IMR-90 (cell line): ENCODE results near the gene NAPEPLD. TPM values are rescaled to one million over a fixed set of nuclear protein-coding genes. Genes with fewer than 3 reads are reported as not detected.
"Not testable (repeated sequence)": the region's sequence is repeated elsewhere in the genome, so short reads cannot be mapped to it uniquely, and the experiment has no call there.

Source experiments
- ATAC-seq: fragments of 200-7000 bp; cut with Tn5 transposase; 2 replicates; pipeline ENCODE4 v1.9.1; 2020; ENCODE audit warnings: low read depth, mild to moderate bottlenecking, moderate library complexity
- BruUV-seq: library from RNA; stranded (reverse); fragments of 400-500 nt; replicated peaks from 2 replicates; lab custom pipeline; 2021; lab: Mats Ljungman, UMichigan
- CTCF ChIA-PET: fragments of 300-600 bp; formaldehyde crosslinking; extraction: SDS; loops from one replicate; lab custom pipeline; 2021; ENCODE audit warnings: antibody characterized with exemption; lab: Yijun Ruan, JAX
- POLR2A ChIA-PET: fragments of 300-600 bp; sonication (Branson Sonifier 250); formaldehyde crosslinking; loops from one replicate; lab custom pipeline; 2022; ENCODE audit warnings: antibody characterized with exemption; ENCODE audit not compliant: unreplicated experiment; lab: Charles Lee
- DNase-seq: peaks from one replicate; pipeline ENCODE4 v3.0.0; 2013
- H2AFZ ChIP-seq: replicated peaks from 2 replicates; pipeline ENCODE3; 2013; ENCODE audit warnings: low read length, mild to moderate bottlenecking; ENCODE audit not compliant: poor library complexity
- H2AK5ac ChIP-seq: 2 replicates; pipeline ENCODE4 v1.6.1; 2013; ENCODE audit warnings: low read depth, low read length, inconsistent platforms
- H2AK9ac ChIP-seq: replicated peaks from 2 replicates; pipeline ENCODE3; 2013; ENCODE audit warnings: mild to moderate bottlenecking, low read depth, low read length, moderate library complexity; ENCODE audit not compliant: poor library complexity
- H2BK120ac ChIP-seq: 2 replicates; pipeline ENCODE4 v1.6.1; 2013; ENCODE audit warnings: low read depth, low read length, inconsistent platforms
- H2BK15ac ChIP-seq: 3 replicates; pipeline ENCODE4 v1.6.1; 2013; ENCODE audit warnings: low read depth, low read length, inconsistent platforms
- H2BK20ac ChIP-seq: 2 replicates; pipeline ENCODE4 v1.6.1; 2013; ENCODE audit warnings: low read depth, mild to moderate bottlenecking, inconsistent platforms, low read length, moderate library complexity
- H2BK5ac ChIP-seq: 2 replicates; pipeline ENCODE4 v1.6.1; 2013; ENCODE audit warnings: mild to moderate bottlenecking, low read depth, low read length, inconsistent platforms; ENCODE audit not compliant: poor library complexity, severe bottlenecking
- H3K14ac ChIP-seq: replicated peaks from 2 replicates; pipeline ENCODE4 v1.6.1; 2013; ENCODE audit warnings: low read depth, low read length, inconsistent platforms
- H3K18ac ChIP-seq: 2 replicates; pipeline ENCODE4 v1.6.1; 2013; ENCODE audit warnings: low read depth, low read length, control low read depth
- H3K23ac ChIP-seq: 2 replicates; pipeline ENCODE4 v1.6.1; 2013; ENCODE audit warnings: low read depth, low read length, inconsistent platforms
- H3K27ac ChIP-seq: 2 replicates; pipeline ENCODE4 v1.5.1; 2013; ENCODE audit warnings: mild to moderate bottlenecking, control low read depth, low read length; ENCODE audit not compliant: insufficient read depth
- H3K27me3 ChIP-seq: 2 replicates; pipeline ENCODE4 v1.6.1; 2013; ENCODE audit warnings: low read length; ENCODE audit not compliant: control insufficient read depth, insufficient read depth
- H3K36me3 ChIP-seq: 2 replicates; pipeline ENCODE4 v1.6.1; 2013; ENCODE audit warnings: low read length, mixed read lengths; ENCODE audit not compliant: control insufficient read depth, insufficient read depth
- H3K4ac ChIP-seq: 2 replicates; pipeline ENCODE4 v1.6.1; 2013; ENCODE audit warnings: low read depth, low read length, inconsistent platforms
- H3K4me1 ChIP-seq: 2 replicates; pipeline ENCODE4 v1.6.1; 2013; ENCODE audit warnings: low read length, mixed read lengths; ENCODE audit not compliant: control insufficient read depth, insufficient read depth
- H3K4me2 ChIP-seq: 2 replicates; pipeline ENCODE4 v1.6.1; 2013; ENCODE audit warnings: low read depth, mild to moderate bottlenecking, control low read depth, low read length, moderate library complexity
- H3K4me3 ChIP-seq: 2 replicates; pipeline ENCODE4 v1.5.1; 2013; ENCODE audit warnings: low read depth, mild to moderate bottlenecking, control low read depth, low read length, moderate library complexity; ENCODE audit not compliant: insufficient read depth
- H3K56ac ChIP-seq: 2 replicates; pipeline ENCODE4 v1.6.1; 2013; ENCODE audit warnings: low read length, inconsistent platforms; ENCODE audit not compliant: insufficient read depth; ENCODE audit errors: extremely low read depth
- H3K79me1 ChIP-seq, 2 experiments: 2 replicates each; pipeline ENCODE4 v1.6.1; 2013; ENCODE audit warnings: low read length in 2 of 2, inconsistent platforms in 1 of 2, low read depth in 1 of 2
- H3K9ac ChIP-seq: 2 replicates; pipeline ENCODE4 v1.6.1; 2013; ENCODE audit warnings: low read depth, low read length, control low read depth
- H3K9me1 ChIP-seq: 2 replicates; pipeline ENCODE4 v1.6.1; 2013; ENCODE audit warnings: low read length, inconsistent platforms; ENCODE audit not compliant: insufficient read depth
- H3K9me3 ChIP-seq: 2 replicates; pipeline ENCODE4 v1.6.1; 2013; ENCODE audit warnings: low read length; ENCODE audit not compliant: control insufficient read depth, insufficient read depth
- H4K20me1 ChIP-seq: 2 replicates; pipeline ENCODE4 v1.6.1; 2013; ENCODE audit warnings: low read length, inconsistent platforms; ENCODE audit not compliant: insufficient read depth
- H4K5ac ChIP-seq: 2 replicates; pipeline ENCODE4 v1.6.1; 2013; ENCODE audit warnings: mild to moderate bottlenecking, low read depth, low read length, control low read depth
- H4K8ac ChIP-seq, 2 experiments: 2 replicates each; pipeline ENCODE4 v1.6.1; 2013; ENCODE audit warnings: low read depth in 2 of 2, low read length in 2 of 2, control low read depth in 1 of 2, inconsistent platforms in 1 of 2
- H4K91ac ChIP-seq: 2 replicates; pipeline ENCODE4 v1.6.1; 2013; ENCODE audit warnings: low read depth, low read length, inconsistent platforms; ENCODE audit not compliant: insufficient read depth
- WGBS, 2 experiments: methylation state at CpG; one replicate each; pipeline versions ENCODE4 v1.1.5 to v1.1.7; 2013; ENCODE audit warnings: missing lambda C conversion rate in 2 of 2; ENCODE audit not compliant: insufficient read length in 1 of 2; ENCODE audit errors: extremely low coverage in 2 of 2; 5-methylcytosine and 5-hydroxymethylcytosine counted together
- dilution Hi-C: fragments of 300-500 bp; cut with HindIII; formaldehyde crosslinking; loops from one replicate; pipeline ENCODE4 v1.14.3; 2018; ENCODE audit warnings: low sequenced_read_pairs; ENCODE audit not compliant: unreplicated experiment
- in situ Hi-C: fragments of 300-500 bp; cut with MboI; formaldehyde crosslinking; loops from 3 replicates; pipeline ENCODE4 v1.14.3; 2019; ENCODE audit warnings: low sequenced_read_pairs, inconsistent platforms, mixed read lengths
- intact Hi-C: fragments of 100-400 bp; cut with micrococcal nuclease; formaldehyde crosslinking; loops from 2 replicates; pipeline ENCODE4 v1.10.0; 2022
- polyA plus RNA-seq, 3 experiments: library from polyadenylated mRNA; depleted of rRNA; stranded (reverse); fragments of >200 nt; gene quantifications; 2 replicates each; pipeline ENCODE4 v1.2.3, GENCODE V29; 2012; ENCODE audit warnings: low replicate concordance in 1 of 3
- total RNA-seq: library from RNA; depleted of rRNA; stranded (reverse); fragments of >200 nt; gene quantifications from 2 replicates; pipeline ENCODE4 v1.2.3, GENCODE V29; 2012

NAPEPLD gene
- total and polyA plus RNA-seq, 2 of the 4 experiments (the other 2 are of a cell fraction), result 2.2 to 3.4 TPM

DNA sequence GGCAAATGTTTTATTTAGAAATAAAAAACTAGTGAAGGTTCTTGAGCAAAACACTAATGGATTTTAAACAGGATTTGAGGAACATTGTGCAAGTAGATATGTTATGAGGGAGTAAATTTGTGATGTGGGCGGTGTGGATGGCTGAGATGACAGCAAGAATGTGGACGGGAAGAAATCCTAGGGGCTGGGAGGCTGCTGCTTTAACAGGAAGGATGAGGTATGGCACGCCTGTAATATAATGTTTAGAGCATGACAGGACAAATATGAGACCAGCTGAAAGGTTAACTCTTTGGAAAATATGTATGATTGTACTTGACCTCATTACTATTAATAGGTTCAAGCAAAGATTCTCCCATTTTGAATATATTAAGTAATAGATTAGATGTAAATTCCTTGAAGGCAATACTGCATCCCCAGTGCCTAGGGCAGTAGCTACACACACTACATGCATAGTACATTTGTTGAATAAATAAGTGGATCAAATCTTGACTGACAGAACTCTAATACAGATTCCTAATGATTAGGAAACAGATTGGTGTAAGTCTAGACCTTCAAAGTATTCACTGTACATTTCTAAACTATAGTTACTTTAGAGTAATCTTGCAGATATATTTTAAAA is 13.2 kb upstream of the NAPEPLD start:
- H3K4me2 ChIP-seq, H3K56ac ChIP-seq, H3K4ac ChIP-seq, BruUV-seq, H3K79me1 ChIP-seq, H4K20me1 ChIP-seq, H3K23ac ChIP-seq, CTCF ChIA-PET, H3K27ac ChIP-seq, dilution Hi-C loops, H2BK15ac ChIP-seq, H4K91ac ChIP-seq, H2AK9ac ChIP-seq, POLR2A ChIA-PET, H2AK5ac ChIP-seq, H3K14ac ChIP-seq, H3K9me3 ChIP-seq, H4K8ac ChIP-seq, H3K4me3 ChIP-seq, H2BK120ac ChIP-seq, in situ Hi-C loops, H3K36me3 ChIP-seq, H2BK20ac ChIP-seq, H3K27me3 ChIP-seq, H2BK5ac ChIP-seq, intact Hi-C loops, H2AFZ ChIP-seq, H3K18ac ChIP-seq, H3K9ac ChIP-seq, H3K4me1 ChIP-seq, H3K9me1 ChIP-seq, H4K5ac ChIP-seq: not testable (repeated sequence)
- 100% methylated on average over 1 of the region's 3 CpGs; no CpG with 5 or more reads in 1 of the 2 experiments for WGBS, 2 experiments
- ATAC-seq, result peak; percentile 45
- peak; percentile 30 for DNase-seq

DNA sequence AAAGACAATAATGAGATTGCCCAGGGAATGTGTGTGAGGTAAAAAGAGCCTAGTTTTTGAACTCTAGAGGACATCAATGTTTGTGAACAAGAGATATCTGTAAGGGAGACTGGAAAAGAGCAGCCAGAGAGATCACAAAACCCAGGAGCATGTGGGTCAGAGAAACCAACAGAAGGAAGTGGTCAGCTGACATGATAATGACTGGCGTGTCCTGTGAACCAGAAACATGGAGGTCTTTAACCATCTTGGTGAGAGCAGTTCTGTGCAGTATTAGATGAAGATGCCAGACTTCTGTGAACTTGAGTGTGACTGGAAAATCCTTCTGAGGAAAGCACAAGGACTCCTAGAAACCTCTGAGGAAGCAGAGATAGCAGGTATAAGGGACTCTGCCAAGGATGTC is 10.2 kb upstream of the NAPEPLD start:
- WGBS, 2 experiments, result 80% methylated on average over 1 of the region's 1 CpG; no CpG with 5 or more reads in 1 of the 2 experiments
- H2BK120ac ChIP-seq, intact Hi-C loops: not testable (repeated sequence)

More for the DNA sequence above, 10.2 kb upstream of the NAPEPLD start:
- H2AK5ac ChIP-seq, H4K91ac ChIP-seq, H2AFZ ChIP-seq, H3K4me3 ChIP-seq, H3K4me2 ChIP-seq, H3K27ac ChIP-seq, H2BK15ac ChIP-seq, CTCF ChIA-PET, H3K9me1 ChIP-seq, H4K5ac ChIP-seq, H3K79me1 ChIP-seq, in situ Hi-C loops, H3K14ac ChIP-seq, H4K20me1 ChIP-seq, H2BK20ac ChIP-seq, POLR2A ChIA-PET, H3K4ac ChIP-seq, H3K4me1 ChIP-seq, H3K56ac ChIP-seq, H3K9me3 ChIP-seq, H3K9ac ChIP-seq, DNase-seq, H2AK9ac ChIP-seq, H3K18ac ChIP-seq, H3K27me3 ChIP-seq, H2BK5ac ChIP-seq, H3K36me3 ChIP-seq, BruUV-seq, dilution Hi-C loops, H3K23ac ChIP-seq, ATAC-seq, H4K8ac ChIP-seq: not testable (repeated sequence)
